AG20443 (cell line): ENCODE results near the gene ZNF274.
A peak's percentile ranks its signal among the peaks of the same experiment; 100 is the strongest.
"Not testable (repeated sequence)": the region's sequence is repeated elsewhere in the genome, so short reads cannot be mapped to it uniquely, and the experiment has no call there.

Experiments
- DNase-seq: peaks from one replicate; pipeline ENCODE4 v3.0.0; 2012; ENCODE audit warnings: low spot score, mixed read lengths

The ZNF274 gene

DNA sequence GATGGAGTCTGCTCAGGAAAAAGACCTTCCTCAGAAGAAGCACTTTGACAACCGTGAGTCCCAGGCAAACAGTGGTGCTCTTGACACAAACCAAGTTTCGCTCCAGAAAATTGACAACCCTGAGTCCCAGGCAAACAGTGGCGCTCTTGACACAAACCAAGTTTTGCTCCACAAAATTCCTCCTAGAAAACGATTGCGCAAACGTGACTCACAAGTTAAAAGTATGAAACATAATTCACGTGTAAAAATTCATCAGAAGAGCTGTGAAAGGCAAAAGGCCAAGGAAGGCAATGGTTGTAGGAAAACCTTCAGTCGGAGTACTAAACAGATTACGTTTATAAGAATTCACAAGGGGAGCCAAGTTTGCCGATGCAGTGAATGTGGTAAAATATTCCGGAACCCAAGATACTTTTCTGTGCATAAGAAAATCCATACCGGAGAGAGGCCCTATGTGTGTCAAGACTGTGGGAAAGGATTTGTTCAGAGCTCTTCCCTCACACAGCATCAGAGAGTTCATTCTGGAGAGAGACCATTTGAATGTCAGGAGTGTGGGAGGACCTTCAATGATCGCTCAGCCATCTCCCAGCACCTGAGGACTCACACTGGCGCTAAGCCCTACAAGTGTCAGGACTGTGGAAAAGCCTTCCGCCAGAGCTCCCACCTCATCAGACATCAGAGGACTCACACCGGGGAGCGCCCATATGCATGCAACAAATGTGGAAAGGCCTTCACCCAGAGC, 29.6 kb downstream of the ZNF274 start:
- no peak for DNase-seq

DNA sequence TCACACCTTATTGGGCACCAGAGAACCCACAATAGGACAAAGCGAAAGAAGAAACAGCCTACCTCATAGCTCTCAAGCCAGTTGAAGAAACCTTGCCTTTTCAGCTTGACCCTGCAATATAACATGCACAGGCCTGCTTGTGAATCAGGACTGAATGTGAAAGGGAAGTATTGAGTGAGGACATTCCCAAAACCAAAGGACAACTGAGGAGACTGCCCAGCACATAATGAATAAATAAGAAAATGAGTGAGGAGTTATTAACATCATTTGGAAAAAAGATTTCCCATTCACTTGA, 30.2 kb downstream of the ZNF274 start:
- DNase-seq: no peak

DNA sequence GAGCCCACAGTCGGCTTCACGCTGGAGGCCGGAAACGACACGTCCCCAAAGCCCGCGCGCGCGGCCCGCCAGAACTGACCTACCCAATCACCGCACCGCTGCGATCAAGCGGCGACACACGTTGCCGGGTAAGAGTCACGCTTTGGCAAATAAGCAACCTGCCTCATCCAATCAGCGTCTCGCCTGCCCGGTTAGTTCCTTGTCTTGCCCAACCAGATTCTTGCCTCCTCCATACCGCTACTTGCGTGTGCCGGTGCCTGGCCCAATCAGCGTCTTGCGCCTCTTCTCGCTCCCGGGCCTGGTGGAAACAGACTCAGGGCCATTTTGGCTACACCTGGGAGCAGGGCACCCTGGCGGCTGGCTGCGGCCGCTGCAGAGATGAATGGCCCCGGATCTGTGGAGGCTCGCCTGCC, 34.2 kb downstream of the ZNF274 start:
- DNase-seq: no peak

DNA sequence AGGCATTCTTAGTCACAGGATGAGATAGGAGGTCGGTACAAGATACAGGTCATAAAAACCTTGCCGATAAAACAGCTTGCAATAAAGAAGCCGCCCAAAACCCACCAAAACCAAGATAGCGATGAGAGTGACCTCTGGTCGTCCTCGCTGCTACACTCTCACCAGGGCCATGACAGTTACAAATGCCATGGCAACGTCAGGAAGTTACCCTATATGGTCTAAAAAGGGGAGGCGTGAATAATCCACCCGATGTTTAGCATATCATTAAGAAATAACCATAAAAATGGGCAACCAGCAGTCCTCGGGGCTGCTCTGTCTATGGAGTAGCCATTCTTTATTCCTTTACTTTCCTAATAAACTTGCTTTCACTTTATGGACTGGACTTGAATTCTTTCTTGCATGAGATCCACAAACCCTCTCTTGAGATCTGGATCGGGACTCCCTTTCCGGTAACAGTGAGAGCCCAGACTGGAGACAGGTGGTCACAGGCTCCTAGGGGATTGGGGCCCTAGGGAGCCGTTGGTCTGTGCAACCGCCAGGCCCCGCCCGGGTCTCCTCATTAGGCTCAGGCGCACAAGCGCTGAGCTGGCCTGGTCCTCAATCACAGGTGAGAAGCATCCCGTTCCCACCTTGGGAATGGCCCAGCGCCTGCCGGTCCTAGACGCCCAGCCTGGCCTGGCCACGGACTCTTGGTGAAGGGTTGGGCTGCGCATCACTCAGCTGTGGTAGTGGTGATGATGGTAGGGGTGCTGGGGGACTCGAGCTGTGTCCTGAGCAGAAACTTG, 34.9 kb downstream of the ZNF274 start:
- DNase-seq: no peak

DNA sequence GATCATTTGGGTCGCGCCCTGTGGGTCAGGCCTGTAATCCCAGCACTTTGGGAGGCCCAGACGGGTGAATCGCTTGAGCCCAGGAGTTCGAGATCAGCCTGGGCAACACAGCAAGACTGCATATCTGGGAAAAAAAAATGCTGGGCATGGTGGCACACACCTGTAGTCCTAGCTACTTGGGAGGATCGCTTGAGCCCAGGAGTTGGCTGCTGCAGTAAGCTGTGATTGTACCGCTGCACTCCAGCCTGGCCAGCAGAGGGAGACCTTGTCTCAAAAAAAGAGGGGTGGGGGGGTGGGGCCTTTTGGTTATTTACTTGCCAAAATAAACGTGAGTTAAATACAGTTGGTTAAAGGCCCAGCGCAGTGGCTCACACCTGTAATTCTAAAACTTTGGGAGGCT, 36.0 kb downstream of the ZNF274 start:
- DNase-seq: no peak

DNA sequence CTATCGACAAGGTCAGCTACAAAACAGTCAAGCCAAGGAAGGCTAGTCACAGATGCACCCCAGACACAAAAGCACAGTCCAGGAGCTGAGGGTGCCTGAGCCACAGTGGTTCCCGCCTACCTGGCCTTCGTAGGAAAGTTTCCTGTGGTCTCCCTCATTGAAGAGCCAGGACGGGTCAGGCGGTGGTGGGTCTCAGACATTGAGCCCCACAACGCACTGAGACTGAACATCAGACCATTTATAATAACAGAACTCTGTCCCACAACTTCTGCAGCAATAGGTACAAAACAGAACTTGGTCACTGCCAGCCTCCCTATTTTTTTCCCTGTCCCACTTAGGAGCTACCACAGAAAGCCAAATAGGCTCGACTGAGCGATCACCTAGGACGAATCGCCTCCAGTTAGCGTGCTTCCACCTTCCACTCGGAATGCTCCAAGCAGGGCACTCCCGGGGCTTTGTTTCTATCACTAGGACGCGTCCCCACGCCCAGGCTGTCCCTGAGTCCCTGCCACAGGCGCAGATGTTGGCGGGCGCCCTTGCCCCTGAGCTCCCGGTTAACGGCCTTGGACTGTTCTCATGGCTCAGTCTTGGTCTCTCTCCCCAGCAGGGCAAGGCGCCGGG, 45.2 kb downstream of the ZNF274 start:
- DNase-seq: no peak

DNA sequence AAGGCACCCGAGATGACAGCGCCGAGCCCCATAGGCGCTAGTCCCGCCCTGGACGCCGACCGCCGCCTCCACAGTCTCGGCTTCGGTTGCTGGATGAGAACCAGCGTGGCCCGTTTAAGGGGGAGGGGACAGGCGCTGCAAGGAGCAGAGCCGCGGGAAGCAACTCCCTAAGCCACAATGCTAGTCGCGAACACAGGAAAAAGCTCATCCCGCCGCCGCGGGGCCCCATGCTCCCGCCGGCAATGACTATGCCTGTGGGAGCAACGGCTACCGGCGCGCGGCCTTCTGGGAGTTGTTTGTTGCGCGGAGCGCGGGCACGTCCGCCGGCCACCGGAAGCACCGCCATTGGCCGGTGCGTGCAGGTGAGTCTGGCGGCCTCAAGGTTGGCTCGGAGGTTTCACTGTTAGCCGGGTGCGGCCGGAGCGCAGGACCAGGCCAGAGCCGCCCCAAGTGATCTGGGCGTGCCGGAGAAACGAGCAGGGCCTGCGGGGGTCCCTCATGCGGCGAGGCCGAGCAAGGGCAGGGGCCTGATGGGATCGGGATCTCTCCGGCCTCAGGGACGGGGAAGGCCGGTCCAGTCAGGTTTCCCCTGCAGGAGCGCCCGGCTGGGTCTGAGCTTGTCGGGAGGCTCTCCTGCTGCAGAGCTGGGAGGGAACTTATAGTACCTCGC, 45.9 kb downstream of the ZNF274 start, which contains the start of gene ZNF544:
Gene ZNF544, plus strand, starts transcription at position 330 of the 670 bp plus-strand sequence. CDS start 15,110 bp downstream, outside the sequence.
- peak; percentile 92 for DNase-seq

DNA sequence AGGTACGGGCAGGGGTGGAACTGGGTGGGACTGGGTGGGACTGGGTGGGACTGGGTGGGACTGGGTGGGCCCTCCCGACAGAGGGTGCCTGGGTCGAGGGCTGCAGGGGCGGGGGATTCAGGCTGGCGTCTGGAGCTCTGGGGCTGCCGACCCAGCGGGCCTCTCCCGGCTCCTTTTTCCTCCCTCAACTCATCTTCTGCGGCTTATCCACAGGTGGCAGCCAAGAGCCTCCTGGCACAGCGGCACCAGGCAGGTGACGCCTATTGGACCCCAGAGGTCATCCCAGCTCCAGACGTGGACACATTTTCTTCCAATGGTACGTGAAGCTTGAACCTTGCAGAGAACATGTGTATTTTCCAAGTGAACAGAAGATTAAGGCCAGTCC, 46.4 kb downstream of the ZNF274 start:
- peak; percentile 59 for DNase-seq

DNA sequence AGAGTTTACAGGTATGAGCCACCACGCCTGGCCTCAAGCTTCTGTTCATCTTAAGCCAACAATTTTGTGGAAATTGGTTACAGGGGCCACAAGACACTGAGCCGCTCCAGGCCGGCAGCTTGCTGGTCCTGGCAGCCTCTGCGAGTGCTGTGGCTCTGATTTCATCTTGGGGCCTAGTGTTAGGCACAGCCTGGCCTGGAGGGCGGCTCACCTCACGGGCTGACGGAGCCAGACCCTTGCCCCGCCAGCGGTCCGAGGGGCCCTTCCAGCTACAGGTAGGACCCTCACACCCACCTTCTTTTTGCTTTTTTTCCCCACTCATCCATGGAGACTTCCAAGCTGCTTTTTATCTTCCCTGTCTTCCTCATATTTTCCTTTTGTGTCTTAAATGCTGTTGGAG, 54.5 kb downstream of the ZNF274 start:
- DNase-seq: no peak

DNA sequence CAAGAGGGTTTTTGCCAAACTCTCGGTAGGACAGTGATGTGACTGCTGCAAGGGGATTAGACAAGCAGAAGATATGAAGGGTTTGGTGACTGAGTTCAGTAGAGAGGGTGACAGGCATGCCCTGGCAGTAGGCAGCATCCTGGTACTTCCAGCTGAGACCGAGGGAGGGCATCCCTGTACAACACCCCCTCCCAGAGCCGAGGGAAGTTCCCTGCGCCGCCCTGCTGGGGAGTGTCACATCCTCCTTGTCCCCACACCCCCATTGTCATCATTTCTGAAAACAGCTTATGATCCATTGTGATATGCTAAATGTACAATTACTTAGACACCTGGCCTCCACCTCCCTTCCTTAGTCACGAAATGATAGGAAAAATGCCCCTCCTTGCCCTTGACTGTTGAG, 60.5 kb downstream of the ZNF274 start:
- no peak for DNase-seq

DNA sequence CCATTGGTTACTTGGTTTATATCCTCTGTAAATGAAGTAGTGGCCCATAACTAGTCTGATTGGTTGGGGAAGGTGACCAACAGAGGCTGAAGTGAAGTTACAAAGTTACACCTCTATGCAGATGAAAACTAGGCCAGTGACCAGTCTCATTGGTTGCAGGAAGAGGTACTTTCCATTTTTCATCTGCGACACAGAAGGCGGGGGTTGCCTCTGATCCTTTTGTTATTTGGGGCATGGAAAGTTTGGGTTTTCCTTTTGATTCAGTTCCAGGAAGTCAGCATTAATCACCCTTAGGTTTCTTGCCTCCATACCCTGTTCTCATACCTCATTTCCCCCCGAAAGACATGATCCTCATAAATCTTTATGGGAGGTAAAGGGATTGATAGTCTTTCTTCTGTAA, 66.0 kb downstream of the ZNF274 start:
- DNase-seq: no peak

DNA sequence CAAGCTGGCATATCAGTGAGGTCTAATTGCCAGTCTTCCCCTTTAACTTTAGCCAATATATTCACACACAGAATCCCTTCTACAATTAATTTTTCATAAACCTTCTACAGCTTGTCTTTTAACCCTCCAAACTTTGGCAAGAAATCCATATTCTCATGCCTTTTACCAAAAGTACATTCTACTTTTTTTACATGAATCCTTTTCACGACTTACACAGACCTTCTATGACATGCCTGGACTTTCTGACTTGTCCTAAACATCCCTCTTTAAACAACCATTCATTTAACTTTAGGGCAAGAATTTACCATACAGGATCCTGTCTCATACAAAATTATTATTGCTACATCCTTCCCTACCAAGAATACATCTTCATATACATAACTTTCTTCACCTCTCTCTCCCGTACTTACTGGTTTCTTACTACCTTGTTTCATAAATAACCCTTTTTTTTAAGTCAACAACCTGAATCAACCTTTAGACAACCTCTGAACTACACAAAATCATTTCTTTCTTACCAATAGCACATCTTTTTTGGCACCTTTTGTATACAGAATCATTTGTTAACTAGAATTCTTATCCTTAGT, 69.3 kb downstream of the ZNF274 start:
- DNase-seq: no peak

DNA sequence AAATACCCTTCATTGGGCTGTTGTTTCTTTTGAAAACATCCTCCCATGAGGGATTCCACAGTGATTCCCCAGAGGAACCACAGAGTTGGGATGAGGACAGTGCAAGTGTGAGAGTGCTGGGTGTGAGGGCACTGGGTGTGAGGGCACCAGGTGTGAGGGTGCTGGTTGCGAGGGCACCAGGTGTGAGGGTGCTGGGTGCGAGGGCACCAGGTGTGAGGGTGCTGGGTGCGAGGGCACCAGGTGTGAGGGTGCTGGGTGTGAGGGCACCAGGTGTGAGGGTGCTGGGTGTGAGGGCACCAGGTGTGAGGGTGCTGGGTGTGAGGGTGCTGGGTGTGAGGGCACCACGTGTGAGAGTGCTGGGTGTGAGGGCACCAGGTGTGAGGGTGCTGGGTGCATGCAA, 75.4 kb downstream of the ZNF274 start:
- not testable (repeated sequence) for DNase-seq

DNA sequence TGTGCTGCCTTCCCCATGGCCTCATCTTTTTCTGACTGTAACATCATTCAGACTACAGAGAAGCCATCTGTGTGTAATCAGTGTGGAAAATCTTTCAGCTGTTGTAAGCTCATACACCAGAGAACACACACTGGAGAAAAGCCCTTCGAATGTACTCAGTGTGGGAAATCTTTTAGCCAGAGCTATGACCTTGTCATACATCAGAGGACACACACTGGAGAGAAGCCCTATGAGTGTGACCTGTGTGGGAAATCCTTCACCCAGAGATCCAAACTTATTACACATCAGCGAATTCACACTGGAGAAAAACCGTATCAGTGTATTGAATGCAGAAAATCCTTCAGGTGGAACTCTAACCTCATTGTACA, 78.7 kb downstream of the ZNF274 start:
- no peak for DNase-seq

DNA sequence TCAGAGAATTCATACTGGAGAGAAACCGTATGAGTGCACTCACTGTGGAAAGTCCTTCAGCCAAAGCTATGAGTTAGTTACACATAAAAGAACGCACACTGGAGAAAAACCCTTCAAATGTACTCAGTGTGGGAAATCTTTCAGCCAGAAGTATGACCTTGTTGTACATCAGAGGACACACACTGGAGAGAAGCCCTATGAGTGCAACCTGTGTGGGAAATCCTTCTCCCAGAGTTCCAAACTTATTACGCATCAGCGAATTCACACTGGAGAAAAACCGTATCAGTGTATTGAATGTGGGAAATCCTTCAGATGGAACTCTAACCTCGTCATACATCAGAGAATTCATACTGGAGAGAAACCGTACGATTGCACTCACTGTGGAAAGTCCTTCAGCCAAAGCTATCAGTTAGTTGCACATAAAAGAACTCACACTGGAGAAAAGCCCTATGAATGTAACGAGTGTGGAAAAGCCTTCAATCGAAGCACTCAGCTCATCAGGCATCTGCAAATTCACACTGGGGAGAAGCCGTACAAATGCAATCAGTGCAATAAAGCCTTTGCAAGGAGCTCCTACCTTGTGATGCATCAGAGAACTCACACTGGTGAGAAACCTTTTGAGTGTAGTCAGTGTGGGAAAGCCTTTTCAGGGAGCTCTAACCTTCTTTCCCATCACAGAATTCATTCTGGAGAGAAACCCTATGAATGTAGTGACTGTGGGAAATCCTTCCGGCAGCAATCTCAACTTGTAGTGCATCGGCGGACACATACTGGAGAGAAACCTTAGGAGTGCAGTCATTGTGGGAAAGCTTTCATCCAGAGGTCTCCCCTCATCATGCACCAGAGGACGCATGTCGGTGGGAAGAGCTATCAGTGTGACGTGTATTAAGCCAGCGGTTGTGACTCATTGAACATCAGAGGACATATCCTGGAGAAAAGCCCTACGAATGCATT, 79.4 kb downstream of the ZNF274 start:
- DNase-seq: no peak

DNA sequence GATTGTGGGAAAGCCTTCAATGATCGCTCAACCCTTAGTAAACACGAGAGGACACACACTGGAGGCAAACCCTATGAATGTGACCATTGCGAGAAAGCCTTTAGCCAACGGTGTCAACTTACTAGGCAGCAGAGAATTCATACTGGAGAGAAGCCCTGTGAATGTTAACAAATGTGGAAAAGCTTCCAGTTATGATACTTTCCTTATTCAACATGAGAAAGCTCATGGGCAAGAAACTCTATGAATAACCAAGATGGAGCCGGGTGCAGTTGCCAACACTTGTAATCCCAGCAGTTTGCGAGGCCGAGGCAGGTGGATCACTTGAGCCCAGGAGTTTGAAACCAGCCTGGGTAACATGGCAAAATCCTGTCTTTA, 80.0 kb downstream of the ZNF274 start:
- DNase-seq: no peak
